DMS153 (cell line): ENCODE data around the gene NUP205.
"Not testable (repeated sequence)": the region's sequence is repeated elsewhere in the genome, so short reads cannot be mapped to it uniquely, and the experiment has no call there.

Source experiments
- DNase-seq: peaks from one replicate; lab custom pipeline; 2025; lab: John Stamatoyannopoulos, UW

The NUP205 gene

DNA sequence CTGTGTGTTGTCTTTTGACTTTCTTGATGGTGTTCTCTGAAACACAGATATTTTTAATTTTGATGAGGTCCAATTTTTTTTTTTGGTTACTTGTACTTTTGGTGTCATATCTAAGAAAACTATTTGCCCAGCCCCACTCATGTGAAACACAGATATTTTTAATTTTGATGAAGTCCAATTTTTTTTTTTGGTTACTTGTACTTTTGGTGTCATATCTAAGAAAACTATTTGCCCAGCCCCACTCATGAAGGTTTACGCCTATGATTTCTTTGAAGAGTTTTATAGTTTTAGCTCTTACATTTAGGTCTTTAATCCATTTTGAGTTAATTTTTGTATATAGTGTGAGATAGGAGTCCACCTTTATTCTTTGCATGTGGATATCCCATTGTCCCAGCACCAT lies 109.9 kb downstream of the NUP205 start:
- not testable (repeated sequence) for DNase-seq

DNA sequence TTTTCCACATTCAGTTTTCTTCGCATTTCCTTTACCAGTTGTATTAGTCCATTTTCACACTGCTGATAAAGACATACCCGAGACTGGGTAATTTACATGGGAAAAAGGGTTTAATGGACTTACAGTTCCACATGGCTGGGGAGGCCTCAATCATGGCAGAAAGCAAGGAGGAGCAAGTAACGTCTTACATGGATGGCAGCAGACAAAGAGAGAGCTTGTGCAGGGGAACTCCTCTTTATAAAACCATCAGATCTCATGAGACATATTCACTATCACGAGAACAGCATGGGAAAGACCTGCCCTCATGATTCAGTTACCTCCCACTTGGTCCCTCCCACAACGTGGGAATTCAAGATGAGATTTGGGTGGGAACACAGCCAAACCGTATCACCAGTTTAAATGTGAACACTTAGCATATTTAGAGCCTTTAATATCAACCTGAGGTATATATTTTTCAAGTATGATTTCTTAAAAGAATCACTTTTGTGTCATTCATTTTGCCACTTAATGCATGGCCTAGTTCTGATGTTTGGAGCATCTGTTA lies 111.2 kb downstream of the NUP205 start:
- DNase-seq: not testable (repeated sequence)

DNA sequence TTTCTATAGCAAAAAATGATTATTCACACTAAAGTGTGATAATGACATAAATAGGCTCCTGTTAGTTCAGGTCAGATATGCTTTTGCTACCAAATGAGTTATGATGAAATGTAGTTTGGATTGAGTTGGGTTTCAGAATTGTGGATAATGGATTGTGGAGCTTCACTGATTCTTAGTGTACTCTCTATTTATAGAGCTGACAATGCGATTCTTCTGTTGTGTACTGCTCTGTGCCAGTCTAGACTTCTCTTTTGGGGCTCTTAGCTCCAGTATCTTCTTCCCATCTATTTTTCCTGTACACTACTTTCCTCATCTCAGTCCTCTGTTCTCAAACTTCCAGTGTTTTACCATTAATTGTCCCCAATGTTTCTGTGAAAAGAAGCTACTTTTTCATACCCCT lies 112.1 kb downstream of the NUP205 start:
- no peak for DNase-seq

DNA sequence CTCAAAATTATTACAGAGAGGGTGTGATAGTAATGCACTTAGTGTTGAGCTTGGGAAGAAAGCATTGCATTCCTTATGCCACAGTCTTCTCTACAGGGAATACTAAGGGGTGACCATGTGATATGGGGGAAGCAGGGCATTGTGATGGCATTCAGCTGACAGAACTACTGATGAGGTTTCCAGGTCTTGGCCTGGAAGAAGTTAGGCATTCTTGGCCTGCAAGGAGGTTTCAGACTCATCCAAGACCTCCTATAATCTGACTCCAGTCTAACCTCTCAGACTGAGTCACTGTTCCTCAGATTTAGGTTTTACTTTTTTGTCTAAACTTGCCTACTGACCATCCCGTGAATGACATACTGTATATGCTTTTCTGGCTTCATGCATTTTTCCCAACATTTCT lies 112.5 kb downstream of the NUP205 start:
- no peak for DNase-seq

DNA sequence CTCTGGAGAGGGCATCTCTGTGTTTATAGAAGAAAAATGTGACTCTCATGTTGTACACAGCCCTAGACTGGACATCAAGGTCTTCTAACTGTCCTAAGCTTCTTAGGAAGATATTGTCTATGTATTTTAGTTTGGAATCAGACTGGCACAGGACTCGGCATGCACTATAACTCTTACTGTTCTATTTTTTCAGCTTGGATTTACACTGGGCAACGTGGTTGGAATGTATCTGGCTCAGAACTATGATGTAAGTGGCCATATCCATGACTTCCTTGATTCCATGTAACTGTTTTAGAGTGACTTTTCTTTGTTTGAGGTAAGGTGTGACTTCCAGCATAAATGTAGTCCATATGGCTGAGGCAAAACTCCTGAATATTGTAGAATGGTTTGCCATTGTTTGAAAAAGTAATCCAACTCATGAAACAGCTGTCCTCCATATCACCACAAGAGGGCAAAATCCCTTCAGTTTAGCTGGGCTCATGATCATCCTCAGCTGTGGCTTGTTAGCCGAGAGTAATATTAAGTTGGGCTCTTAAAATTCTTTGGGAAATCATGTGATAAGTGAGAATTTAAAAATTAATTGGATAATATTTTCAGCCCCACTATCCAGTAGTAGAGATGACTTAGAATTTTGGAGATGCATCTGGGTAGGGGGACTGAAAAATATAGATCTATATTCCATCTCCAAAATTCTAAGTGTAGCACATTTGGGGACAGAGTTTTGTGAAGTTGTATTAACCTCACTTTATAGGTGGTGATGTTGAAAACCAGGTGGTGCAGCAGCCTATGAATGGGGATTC lies 115.0 kb downstream of the NUP205 start:
- no peak for DNase-seq

DNA sequence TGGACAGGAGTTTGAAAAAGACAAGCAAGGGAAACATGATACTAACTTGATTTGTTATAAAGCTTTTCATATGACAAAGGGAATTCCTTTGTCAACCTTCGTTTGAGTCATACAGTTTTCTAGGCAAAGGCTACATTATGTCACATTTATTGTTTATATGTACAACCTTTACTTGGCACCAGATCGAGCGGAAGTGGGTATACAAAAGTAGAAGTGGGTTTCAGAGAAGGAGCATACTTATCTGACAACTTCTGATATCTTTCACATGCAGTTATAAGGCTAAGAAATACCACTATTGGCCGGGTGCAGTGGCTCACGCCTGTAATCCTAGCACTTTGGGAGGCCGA lies 115.6 kb downstream of the NUP205 start:
- DNase-seq: no peak

DNA sequence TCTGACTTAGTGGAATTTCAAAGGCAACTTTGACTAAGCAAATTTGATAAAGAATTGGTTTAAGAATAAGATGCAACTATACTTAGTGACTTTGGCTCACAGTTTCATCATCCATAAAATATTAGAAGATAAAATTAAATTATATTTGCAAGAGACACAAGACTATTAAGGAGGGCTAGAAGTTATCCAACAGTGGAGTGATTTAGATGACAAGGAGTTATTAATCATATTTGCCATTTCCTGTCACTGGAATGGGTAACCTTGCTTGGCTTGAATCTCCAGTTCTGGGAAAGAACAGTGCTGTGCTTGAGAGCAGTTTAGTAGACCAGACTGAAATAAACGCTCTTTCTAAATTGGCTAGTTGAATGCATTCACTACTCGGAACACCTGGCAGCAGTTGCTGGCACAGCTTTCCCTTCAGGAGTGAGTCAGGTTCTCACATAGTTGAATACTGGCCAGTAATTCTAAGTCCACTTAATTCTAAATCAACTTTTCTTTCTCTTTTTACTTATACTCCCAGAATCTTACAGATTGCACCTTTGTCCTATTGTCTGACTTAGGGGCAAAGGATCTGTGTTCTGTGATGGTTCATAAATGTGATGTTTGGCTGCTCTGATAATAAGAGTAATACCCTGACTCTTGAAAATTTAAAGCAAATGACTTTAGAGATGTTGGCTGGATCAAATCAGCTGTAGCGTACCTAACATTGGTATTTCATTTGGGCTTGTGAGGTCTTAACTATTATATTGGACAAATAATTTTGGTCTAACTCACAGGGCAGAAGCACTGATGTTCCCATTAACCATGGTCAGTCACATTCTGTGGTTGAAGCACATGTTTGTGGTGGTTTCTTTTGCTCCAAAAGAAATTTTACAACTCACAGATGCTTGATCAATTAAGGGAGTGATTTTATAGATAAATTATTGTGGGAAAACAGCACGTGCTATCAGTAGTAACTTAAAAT lies 121.2 kb downstream of the NUP205 start:
- no peak for DNase-seq

DNA sequence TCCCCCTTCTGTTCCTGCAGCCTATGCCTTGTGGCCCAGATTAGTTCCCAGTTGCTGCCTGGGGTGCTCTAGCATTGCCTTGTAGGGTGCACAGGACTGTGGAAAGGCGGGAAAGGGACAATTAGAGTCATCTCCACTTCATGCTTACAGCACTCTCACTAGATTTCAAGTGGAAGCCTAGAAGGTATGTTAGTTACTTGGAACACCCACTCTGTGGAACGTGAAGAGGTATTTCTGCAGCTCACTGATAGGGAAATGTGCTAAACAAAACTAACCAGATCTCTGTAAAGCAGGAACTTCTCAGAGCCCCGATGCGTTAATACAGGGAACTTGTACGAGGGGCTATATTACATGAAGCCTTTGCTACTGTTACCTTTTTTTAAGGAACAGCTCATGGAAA lies 124.0 kb downstream of the NUP205 start:
- no peak for DNase-seq

DNA sequence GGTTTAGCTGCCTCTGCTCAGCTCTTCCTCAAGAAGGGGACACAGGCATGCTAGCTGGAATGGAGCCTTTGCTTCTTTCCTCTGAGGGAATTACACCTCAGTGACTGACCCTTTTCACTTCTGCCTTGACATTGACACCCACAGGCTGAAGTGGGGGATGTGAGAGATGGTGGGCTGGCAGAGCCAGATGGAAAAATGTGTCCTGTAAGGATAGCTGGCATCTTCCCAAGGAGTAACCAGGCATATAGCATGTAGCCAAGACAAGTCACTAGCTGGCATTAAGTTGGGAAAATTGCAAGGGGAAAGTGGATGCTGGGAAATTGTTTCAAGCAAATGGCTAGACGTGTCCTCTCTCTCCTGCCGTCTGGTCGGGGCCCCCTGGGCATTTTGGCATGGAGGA lies 124.5 kb downstream of the NUP205 start:
- no peak for DNase-seq

DNA sequence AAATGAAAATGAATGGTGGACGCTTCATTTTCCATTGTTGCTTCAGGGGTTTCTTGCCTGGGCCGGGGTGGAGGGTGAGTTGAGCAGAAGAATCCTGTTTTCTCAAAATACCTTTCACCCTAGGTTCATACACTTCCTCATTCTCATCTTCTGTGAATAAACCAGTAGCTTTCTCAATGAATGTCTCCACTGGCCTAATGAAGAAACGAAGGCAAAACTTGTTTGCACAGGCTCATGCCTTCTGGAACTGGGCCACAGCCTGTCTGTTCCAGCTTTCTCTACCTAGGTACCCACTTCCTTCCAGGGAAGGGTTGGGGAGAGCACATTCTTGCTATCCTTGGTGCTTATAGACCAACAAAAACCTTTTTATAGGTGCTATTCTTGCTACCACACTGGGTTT lies 125.9 kb downstream of the NUP205 start:
- no peak for DNase-seq

DNA sequence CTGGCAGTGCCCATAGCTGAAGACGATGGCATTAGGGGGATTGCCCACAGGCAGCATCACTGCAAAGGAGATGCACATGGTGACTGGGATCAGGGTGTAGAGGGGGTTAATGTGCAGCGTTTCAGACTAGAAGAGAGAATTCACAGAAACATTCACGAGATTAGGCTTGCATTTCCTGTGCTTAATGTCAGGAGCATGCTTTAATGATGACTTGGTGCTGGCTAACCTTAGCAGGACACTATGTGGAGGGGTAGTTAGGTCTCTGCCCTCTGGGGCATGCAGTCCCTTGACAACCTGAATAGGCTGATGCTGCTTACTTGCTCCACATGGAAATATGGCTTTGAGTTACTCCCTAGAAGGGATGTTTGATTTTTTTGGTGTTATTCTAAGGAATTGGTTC lies 126.4 kb downstream of the NUP205 start:
- DNase-seq: no peak

DNA sequence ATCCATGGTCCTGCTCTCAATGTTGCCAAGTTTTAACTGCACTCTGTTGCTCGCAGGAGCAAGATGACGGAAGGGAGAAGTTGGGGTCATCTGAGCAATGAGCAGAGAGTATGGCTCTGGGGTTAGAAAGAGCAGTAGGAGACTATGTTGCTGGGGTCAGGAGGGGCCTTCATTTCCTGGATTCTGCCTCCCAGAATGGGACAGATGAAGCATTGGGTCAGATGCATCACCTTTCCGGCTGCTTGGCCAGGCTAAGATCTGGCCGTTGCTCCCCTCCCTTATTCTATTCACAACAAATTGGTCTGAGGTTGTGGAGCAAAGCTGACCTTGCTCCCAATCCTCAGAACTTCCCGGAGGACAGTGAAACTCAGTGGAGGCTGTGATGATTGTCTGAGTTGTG lies 127.0 kb downstream of the NUP205 start:
- DNase-seq: no peak

DNA sequence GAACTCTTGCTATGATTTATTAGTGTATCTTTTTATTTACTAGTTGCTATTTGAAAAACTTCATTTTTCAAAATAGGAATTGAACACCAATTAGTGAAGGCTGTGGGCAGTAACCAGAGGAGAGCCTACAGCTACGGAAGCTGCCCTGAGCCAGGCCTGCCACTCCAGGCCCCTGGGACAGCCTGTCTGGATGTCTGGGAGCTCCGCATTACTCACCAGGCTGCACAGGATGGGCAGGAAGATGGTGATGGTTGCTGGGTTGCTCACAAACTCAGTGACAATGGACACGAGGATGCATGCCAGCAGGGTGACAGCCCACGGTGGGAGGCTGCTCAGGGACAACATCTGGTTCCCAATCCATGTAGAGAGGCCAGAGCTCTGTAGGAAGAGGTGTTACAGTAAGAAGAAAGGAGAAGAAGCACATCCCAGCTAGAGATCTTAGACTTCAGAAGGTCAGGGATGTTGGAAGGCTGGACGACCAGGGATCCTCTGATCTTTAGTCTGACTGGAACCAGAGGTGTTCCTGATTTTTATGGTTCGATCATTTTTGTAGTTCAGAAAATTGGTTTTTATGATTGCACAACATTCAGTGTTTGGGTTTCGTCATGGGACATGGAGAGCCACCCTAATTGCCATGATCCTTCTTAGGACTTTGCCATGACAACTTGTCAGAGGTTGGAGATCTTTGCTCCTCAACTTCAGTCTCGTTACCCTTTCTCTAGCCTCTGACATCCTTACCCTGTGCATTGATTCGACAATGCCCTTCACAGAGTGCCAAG lies 127.8 kb downstream of the NUP205 start:
- no peak for DNase-seq

DNA sequence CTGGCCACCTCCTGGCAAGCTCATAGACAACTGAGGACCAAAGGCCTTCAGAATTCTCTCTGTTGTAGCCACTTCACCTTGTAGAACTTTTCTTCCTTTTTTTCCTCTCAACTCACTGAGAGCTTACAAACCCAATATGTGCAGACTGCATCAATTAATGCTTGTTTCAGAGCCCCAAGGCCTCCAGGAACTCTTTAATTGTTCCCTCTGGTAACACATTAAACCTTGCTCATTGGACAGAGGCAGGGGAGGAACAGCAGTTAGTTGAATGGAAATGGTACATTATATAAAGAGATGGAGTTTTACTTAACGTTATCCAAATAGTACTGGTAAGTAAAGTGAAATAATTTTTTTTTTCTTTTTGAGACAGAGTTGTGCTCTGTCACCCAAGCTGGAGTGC lies 129.7 kb downstream of the NUP205 start:
- no peak for DNase-seq

DNA sequence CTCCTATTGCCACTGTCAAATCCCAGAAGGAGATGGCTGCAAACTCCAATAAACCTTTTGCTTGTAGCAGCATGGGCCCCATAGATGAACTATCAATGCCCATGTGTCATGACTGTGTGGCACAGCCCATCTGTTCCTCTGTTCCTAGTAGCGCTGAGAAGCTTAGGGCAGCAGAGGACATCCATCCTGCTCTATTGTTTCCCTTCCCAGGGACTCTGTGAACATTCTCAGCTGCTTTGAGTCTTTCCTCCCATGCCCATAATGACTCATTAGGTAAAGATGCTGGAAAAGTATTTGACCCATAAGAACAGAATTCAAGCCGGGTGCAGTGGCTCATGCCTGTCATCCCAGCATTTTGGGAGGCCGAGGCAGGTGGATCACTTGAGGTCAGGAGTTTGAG lies 132.8 kb downstream of the NUP205 start:
- DNase-seq: no peak

DNA sequence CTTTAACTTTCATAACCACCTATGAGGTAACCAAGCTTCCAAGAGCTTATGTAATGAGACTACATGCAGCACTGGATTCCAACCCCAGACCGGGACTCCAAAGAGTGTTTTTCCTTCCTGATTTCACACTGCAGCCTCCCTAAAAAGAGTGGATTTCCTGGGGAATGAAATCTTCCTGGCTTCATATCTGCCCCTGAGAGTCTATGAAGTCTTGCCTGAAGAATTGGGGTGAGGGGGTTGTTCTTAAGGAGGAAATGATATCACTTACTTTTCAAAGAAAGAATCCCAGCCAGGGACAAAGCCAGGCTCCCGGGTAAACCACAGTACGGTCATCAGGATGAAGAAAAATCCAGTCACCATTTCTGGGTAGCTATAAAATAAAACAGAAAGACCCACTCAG lies 134.3 kb downstream of the NUP205 start:
- no peak for DNase-seq

DNA sequence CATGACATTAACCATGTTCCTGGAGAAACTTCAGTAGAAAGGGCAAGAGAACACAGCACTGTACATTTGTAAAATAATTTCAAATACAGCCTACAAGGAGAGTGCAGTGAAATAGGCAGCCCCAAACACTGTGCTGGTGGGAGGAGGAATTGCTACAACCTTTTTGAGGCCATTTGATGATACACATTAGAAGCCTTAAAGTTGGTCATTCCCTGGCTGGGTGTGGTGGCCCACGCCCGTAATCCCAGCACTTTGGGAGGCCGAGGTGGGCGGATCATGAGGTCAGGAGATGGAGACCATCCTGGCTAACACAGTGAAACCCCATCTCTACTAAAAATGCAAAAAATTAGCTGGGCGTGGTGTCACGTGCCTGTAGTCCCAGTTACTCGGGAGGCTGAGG lies 134.9 kb downstream of the NUP205 start:
- not testable (repeated sequence) for DNase-seq

DNA sequence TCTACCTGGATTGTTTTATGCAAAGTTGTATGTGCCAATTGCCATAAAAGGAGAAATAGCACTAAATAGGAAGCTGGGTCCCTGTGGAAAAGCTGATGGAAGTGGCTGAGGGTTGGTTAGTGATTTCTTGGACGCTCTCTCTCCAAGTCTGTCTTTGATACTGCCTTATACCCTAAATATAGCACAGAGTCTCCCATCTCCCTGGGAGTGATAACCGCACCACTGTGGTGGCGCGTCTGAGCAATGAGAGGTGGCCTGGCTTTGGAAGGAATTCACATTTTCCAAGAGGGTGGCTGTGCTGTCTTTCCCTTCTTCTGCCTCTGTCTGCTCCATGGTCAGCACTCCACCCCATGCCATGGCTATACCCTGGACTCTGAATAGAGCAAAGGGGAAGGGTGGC lies 135.8 kb downstream of the NUP205 start:
- DNase-seq: no peak

DNA sequence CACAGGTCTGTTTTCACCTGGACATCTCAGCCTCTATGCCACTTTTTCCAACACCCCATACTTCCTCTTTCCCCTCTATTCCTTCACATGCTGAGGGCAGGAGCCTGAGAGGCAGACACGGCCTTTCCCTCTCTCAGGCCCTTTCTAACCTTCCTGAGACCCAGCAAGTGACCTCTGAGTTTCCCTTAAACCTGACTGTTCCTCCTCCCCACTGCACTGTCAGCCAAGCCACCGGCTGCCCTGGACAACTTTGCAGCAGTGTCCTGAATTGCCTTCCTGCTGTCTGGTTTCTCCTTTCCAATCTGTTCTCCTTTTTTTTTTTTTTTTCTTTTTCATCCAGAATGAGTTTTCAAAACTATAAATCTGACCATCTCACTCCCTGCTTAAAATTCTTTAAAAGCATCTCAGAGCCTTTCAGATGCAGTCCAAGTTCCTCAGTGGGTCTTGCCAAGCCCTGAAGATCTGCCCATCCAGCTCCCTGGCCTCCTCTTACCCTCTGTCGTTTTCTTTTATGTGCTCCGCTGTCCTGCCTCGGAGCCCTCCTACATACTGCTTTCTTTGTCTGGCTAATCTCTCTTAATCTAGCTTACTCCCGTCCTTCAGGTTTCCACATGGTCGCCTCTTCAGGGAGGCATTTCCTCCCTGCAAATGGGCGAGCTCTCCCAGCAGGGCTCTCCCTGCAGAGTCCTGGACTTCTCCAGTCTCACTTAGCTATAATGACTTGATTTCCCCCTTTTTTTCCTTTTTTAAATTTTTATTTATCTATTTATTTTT lies 139.7 kb downstream of the NUP205 start:
- DNase-seq: no peak
